ENCODE data around the gene KRTAP25-1.

Gene KRTAP25-1

GRCh38 chr21:30315701-30316100 is 26.4 kb upstream of the KRTAP25-1 start:
- no peaks in the 10 kb centered on the region for H3K4me1 ChIP-seq
- no peaks in the 10 kb centered on the region for H3K9me3 ChIP-seq
- H3K9ac ChIP-seq: no peak overlapping the region
- no peaks in the 10 kb centered on the region for H3K36me3 ChIP-seq
- no peak overlapping the region for H3K27ac ChIP-seq
- no peak overlapping the region for H3K4me2 ChIP-seq
- H4K20me1 ChIP-seq: no peaks in the 10 kb centered on the region
- no peak for TF ChIP-seq Cebpa-rat (IDR thresholded peaks at IDR 0.05)
- no peaks in the 10 kb centered on the region for H3K27me3 ChIP-seq
- no peak overlapping the region for H3K4me3 ChIP-seq

GRCh38 chr21:30306884-30307283 is 17.6 kb upstream of the KRTAP25-1 start:
- no peaks in the 10 kb centered on the region for H3K4me1 ChIP-seq
- H3K27ac ChIP-seq: no peak overlapping the region
- H3K4me3 ChIP-seq: no peak overlapping the region
- no peaks in the 10 kb centered on the region for H3K9me3 ChIP-seq
- H3K36me3 ChIP-seq: no peaks in the 10 kb centered on the region
- H3K4me2 ChIP-seq: no peak overlapping the region
- no peak overlapping the region for H3K9ac ChIP-seq
- H3K27me3 ChIP-seq: no peaks in the 10 kb centered on the region
- no peak for TF ChIP-seq Cebpa-rat (IDR thresholded peaks at IDR 0.05)
- no peaks in the 10 kb centered on the region for H4K20me1 ChIP-seq

GRCh38 chr21:30305136-30305535 is 15.8 kb upstream of the KRTAP25-1 start:
- Histone ChIP-seq H3K9ac (no peak overlapping the region), H3K9me3 (no peaks in the 10 kb centered on the region)

GRCh38 chr21:30282850-30283249 is 6.5 kb downstream of the KRTAP25-1 start, which contains the start of gene KRTAP24-1:
Gene KRTAP24-1 (minus strand): TSS chr21:30282950. CDS start chr21:30282932, 18 bp downstream.
- Histone ChIP-seq H3K9me3 (no peaks in the 10 kb centered on the region), H4K20me1 (no peaks in the 10 kb centered on the region), H3K27ac (no peak within 1 kb of the TSS), H3K4me1 (no peaks in the 10 kb centered on the region), H3K4me2 (no peak within 1 kb of the TSS), H3K9ac (no peak within 1 kb of the TSS), H3K36me3 (no peaks in the 10 kb centered on the region), H3K27me3 (no peaks in the 10 kb centered on the region), H3K4me3 (no peak within 1 kb of the TSS)
- no peak for TF ChIP-seq Cebpa-rat (IDR thresholded peaks at IDR 0.05)

More at GRCh38 chr21:30305136-30305535, 15.8 kb upstream of the KRTAP25-1 start:
- no peak for TF ChIP-seq Cebpa-rat (IDR thresholded peaks at IDR 0.05)
- H3K4me3 ChIP-seq: no peak overlapping the region
- H4K20me1 ChIP-seq: no peaks in the 10 kb centered on the region
- no peak overlapping the region for H3K27ac ChIP-seq
- H3K27me3 ChIP-seq: no peaks in the 10 kb centered on the region
- H3K36me3 ChIP-seq: no peaks in the 10 kb centered on the region
- no peak overlapping the region for H3K4me2 ChIP-seq
- H3K4me1 ChIP-seq: no peaks in the 10 kb centered on the region

- H3K4me1 ChIP-seq: no peaks in the 10 kb centered on the region
- no peak for TF ChIP-seq Cebpa-rat (IDR thresholded peaks at IDR 0.05)
- H3K36me3 ChIP-seq: no peaks in the 10 kb centered on the region
- H3K4me3 ChIP-seq: no peak overlapping the region
- H3K4me2 ChIP-seq: no peak overlapping the region
- no peak overlapping the region for H3K27ac ChIP-seq
- H4K20me1 ChIP-seq: no peaks in the 10 kb centered on the region
- H3K9ac ChIP-seq: no peak overlapping the region
- no peaks in the 10 kb centered on the region for H3K9me3 ChIP-seq
- no peaks in the 10 kb centered on the region for H3K27me3 ChIP-seq
Observed at GRCh38 chr21:30271611-30272010, 17.7 kb downstream of the KRTAP25-1 start.

- Histone ChIP-seq H3K9ac (no peak overlapping the region), H3K36me3 (no peaks in the 10 kb centered on the region), H4K20me1 (no peaks in the 10 kb centered on the region), H3K27ac (no peak overlapping the region), H3K4me2 (no peak overlapping the region), H3K4me1 (no peaks in the 10 kb centered on the region), H3K27me3 (no peaks in the 10 kb centered on the region), H3K9me3 (no peaks in the 10 kb centered on the region), H3K4me3 (no peak overlapping the region)
- no peak for TF ChIP-seq Cebpa-rat (IDR thresholded peaks at IDR 0.05)
Observed at GRCh38 chr21:30271156-30271555, 18.2 kb downstream of the KRTAP25-1 start.

GRCh38 chr21:30269803-30270530 is 19.3 kb downstream of the KRTAP25-1 start:
- no peaks in the 10 kb centered on the region for H3K4me1 ChIP-seq

GRCh38 chr21:30268608-30269197 is 20.6 kb downstream of the KRTAP25-1 start:
- H3K4me2 ChIP-seq: no peak overlapping the region
- peaks cover 5% of the 10 kb centered on the region; the same call in 1 of the 2 replicates for H3K9me3 ChIP-seq
- H3K9ac ChIP-seq: no peak overlapping the region
- no peaks in the 10 kb centered on the region for H3K27me3 ChIP-seq
- H3K27ac ChIP-seq: no peak overlapping the region
- H3K4me3 ChIP-seq: no peak overlapping the region
- no peak for TF ChIP-seq Cebpa-rat (IDR thresholded peaks at IDR 0.05)
- no peaks in the 10 kb centered on the region for H4K20me1 ChIP-seq
- H3K4me1 ChIP-seq: no peaks in the 10 kb centered on the region
- H3K36me3 ChIP-seq: no peaks in the 10 kb centered on the region

More at GRCh38 chr21:30269803-30270530, 19.3 kb downstream of the KRTAP25-1 start:
- Histone ChIP-seq H3K27me3 (no peaks in the 10 kb centered on the region), H3K9ac (no peak overlapping the region), H3K4me3 (no peak overlapping the region), H3K9me3 (peaks cover 5% of the 10 kb centered on the region; the same call in 1 of the 2 replicates), H3K27ac (no peak overlapping the region), H3K4me2 (no peak overlapping the region), H3K36me3 (no peaks in the 10 kb centered on the region), H4K20me1 (no peaks in the 10 kb centered on the region)
- no peak for TF ChIP-seq Cebpa-rat (IDR thresholded peaks at IDR 0.05)

- Histone ChIP-seq H3K9ac (no peak overlapping the region), H4K20me1 (no peaks in the 10 kb centered on the region), H3K4me1 (no peaks in the 10 kb centered on the region), H3K4me2 (no peak overlapping the region), H3K36me3 (no peaks in the 10 kb centered on the region), H3K27me3 (no peaks in the 10 kb centered on the region), H3K9me3 (no peaks in the 10 kb centered on the region), H3K4me3 (no peak overlapping the region), H3K27ac (no peak overlapping the region)
- no peak for TF ChIP-seq Cebpa-rat (IDR thresholded peaks at IDR 0.05)
Observed at GRCh38 chr21:30257773-30258172, 31.5 kb downstream of the KRTAP25-1 start.

GRCh38 chr21:30256100-30256499 is 33.2 kb downstream of the KRTAP25-1 start:
- no peaks in the 10 kb centered on the region for H3K9me3 ChIP-seq
- TF ChIP-seq Cebpa-rat (IDR thresholded peaks at IDR 0.05): no peak
- H3K9ac ChIP-seq: no peak overlapping the region

More at GRCh38 chr21:30256100-30256499, 33.2 kb downstream of the KRTAP25-1 start:
- no peak overlapping the region for H3K27ac ChIP-seq
- H3K4me3 ChIP-seq: no peak overlapping the region
- no peak overlapping the region for H3K4me2 ChIP-seq
- no peaks in the 10 kb centered on the region for H4K20me1 ChIP-seq
- H3K4me1 ChIP-seq: no peaks in the 10 kb centered on the region
- no peaks in the 10 kb centered on the region for H3K36me3 ChIP-seq
- no peaks in the 10 kb centered on the region for H3K27me3 ChIP-seq
